ENCODE results near the gene SF3A1.

GRCh38 chr22:30392661-30393321 lies 36.1 kb upstream of the SF3A1 start:
- TF ChIP-seq POLR2A (IDR thresholded peaks at IDR 0.05; ENCODE audit: borderline replicate concordance, extremely low read depth, insufficient read depth, insufficient read length) (no peak), CTCF (IDR thresholded peaks at IDR 0.05 in 2 of 3, conservative IDR thresholded peaks at IDR 0.05 in 1 of 3; ENCODE audit: borderline replicate concordance in 1 of 3, insufficient read depth in 1 of 3, low read depth in 2 of 3, low read length in 2 of 3) (no peak), JUND (IDR thresholded peaks at IDR 0.05) (no peak), YY1 (IDR thresholded peaks at IDR 0.05; ENCODE audit: extremely low read depth, insufficient replicate concordance, low read depth, low read length) (no peak)
